Iris pigment epithelial cell (primary cell): ENCODE results near the gene STK11.
A peak's percentile ranks its signal among the peaks of the same experiment; 100 is the strongest.

Source experiments
- DNase-seq: peaks from one replicate; pipeline ENCODE4 v3.0.0-alpha.2; 2011; ENCODE audit warnings: low read depth

The STK11 gene

DNA sequence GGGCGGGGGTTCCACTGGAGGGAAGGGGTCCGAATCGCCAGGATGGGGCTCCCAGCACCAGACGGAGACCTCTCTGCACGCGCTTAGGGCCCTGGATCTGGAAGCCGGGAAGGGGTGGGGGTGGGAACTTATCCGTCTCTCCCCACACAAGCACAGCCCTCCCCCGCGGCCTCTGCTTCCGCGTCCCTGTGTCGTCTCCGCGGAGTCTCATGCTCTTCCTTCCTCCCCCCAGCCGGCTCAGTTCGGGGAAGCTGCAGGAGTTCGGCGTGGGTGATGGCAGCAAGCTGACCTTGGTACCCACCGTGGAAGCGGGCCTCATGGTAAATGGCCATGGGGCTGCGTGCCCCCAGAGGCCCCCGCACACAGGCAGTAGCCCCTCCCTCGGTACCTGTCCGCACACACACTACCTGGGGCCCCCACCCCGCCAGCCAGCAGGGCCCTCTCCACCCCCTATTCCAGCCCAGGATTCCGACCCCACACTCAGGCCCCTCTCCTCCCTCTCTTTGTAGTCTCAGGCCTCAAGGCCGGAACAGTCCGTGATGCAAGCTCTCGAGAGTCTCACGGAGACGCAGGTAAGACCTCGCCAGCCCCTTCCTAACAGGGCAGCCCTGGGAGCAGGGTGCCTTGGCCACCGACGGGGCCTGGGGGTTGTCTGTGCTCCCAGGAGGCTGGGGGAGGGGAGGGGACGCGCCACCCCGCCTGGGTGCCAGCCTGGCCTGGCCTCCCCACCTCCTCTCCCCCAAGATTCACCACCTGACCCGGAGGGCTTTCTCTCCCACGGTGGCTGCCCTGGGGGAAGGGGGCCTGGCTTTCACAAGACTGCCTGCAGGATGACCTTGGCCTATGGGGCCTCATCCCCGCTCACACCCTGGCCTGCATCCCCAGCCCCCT is 46.0 kb downstream of the STK11 start:
- peak; percentile 81 for DNase-seq

DNA sequence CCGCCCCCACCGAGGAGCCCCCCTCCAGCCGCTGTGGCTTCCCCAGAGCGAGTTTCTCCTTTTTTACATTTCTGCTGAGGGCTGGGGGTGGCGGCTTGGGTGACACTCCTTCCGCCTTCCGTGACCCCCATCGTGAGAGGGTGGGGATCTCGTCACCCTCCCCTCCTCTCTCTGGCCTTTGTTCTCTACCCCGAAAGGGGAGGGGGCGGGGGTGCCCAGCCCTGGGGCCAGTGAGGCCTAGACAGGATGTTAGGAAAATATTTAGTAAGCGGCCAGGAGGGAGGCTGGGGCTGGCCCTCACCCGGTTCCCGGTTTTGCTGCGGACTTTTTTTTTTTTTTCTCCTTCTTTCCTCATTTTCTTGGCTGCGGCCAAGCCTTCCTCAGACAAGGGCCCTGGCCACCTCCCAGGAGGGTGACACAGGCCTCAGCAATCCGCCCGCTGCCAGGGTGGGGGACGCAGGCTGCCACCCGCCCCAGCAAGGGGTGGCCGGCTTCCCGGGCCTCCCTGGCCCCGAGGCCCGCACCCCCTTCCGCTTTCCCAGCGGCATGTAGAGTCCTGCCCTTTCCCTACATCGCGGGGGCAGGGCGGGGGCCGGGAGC is 46.7 kb downstream of the STK11 start:
- peak; percentile 87 for DNase-seq

DNA sequence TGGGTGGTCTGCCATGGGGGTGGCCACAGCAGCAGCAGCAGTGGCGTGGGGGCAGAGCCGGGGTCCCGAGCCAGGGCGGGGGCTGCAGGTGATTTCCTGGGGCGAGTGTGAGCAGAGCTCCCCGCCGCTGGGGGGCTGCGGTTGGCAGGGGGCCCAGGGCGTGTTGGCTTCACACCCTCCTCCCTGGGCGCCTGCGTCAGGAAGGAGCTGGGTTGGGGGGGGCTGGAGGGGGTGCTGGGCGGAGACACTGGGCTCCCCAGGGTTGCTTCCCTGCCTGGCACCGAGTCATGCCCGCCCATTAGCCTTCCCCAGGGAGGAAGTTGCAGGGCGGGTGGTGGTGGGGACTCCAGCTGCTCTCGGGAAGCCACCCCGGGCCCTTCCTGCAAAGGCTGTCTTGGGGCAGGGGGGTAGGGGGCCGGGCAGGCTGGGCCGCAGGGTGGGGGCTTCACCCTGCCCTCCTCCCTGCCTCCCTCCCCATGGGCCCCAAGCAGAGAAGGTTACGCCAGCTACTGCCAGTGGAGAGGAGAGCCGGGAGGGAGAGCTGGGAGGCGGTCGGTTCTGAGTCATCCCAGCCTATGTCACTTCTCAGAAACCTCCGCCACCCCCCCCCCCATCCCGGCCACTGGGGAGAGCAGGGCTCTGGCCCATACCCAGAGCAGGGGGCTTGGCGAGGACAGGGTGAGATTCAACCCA is 47.4 kb downstream of the STK11 start:
- peak; percentile 98 for DNase-seq

DNA sequence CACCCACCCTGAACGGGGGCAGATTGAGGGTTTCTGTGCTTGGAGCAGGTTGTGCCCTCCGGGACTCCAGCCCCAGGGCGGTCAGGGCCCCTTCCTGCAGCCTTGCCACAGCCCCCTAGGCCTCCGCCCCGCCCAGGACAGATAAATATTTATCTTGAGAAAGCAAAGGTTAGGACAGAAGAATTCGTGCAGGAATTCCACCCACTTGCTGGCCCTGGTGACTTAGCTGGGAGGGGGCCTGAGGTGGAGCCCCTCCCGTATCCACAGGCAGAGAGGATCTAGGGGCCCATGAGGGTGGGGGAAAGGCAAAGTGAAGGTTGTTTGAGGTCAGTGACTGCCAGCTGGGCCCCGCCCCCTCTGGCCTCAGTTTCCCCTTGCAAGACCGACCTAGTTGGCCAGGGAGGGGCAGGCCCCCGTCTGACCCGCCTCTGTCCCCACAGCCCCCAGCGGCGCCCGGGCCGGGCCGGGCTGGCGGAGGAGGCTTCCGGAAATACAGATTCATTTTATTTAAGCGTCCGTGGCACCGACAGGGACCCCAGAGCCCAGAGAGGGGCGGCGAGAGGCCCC is 48.0 kb downstream of the STK11 start:
- peak; percentile 90 for DNase-seq

DNA sequence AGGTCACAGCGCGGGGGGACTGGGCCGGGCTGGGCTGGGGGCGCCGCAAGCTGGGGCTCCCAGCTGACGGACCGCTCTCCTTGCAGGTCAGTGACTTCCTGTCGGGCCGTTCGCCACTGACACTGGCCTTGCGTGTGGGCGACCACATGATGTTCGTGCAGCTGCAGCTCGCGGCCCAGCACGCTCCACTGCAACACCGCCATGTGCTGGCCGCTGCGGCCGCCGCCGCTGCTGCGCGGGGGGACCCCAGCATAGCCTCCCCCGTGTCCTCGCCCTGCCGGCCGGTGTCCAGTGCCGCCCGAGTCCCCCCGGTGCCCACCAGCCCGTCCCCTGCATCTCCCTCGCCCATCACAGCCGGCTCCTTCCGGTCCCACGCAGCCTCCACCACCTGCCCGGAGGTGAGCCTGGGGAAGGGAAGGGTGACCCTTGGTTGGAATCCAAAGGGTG is 48.5 kb downstream of the STK11 start:
- DNase-seq: peak; percentile 21

DNA sequence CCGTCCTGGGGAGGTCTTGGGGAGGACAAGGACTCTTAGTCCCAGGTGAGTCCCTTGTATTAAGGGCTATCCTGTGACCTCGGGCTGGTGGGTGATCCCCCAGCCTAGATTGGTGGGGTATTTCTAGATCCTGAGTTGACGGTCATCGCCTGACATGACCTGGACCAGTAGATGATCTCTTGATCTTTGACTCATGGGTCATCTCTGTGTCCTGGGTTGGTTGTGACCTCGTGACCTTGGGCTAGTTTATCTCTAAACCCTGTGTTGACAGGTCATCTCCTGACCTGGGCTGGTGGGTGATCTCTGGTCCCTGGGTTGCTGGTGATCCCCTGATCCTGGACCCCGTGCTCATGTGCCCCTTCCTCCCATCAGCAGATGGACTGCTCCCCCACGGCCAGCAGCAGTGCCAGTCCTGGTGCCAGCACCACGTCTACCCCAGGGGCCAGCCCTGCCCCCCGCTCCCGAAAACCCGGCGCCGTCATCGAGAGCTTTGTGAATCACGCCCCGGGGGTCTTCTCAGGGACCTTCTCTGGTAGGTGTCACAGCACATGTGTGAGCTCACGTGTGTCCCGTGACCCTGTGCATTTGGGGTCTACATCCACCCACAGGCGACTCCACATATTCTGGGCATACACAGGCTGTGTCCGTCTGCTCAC is 49.1 kb downstream of the STK11 start:
- DNase-seq: no peak

DNA sequence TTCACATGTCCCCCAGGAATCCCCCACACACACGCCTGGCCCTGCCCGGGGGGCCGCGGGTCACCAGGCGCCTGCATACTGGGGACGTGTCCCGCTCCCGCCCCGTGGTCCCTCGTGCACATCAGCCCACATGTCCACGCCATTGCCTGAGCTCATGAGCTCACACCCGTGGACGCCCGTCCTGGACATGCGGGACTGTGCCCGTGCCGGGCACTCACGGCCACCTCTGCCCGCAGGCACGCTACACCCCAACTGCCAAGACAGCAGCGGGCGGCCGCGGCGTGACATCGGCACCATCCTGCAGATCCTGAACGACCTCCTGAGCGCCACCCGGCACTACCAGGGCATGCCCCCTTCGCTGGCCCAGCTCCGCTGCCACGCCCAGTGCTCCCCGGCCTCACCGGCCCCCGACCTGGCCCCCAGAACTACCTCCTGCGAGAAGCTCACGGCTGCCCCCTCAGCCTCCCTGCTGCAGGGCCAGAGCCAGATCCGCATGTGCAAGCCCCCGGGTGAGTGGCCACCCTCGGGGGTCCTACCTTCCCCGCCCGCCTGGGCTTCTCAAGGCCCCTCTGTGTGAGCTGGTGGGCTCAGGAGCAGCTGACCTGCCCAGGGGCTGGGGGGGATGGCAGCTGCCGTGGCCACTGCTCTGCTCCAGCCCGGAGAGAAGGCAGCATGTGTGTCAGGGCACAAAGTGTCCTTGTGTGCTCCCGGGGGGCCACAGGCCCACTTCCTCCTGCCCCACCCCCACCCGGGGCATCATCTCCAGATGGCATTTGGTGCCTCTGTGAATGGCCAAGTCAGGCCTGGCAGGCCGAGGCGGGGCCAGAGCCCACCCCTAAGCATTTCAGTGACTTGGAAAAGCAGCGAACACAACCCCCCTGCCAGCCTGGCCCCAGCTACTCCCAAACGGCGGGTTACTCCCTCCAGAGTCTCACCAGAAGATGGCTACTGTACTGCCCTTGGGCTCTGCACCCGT is 49.9 kb downstream of the STK11 start:
- DNase-seq: no peak

DNA sequence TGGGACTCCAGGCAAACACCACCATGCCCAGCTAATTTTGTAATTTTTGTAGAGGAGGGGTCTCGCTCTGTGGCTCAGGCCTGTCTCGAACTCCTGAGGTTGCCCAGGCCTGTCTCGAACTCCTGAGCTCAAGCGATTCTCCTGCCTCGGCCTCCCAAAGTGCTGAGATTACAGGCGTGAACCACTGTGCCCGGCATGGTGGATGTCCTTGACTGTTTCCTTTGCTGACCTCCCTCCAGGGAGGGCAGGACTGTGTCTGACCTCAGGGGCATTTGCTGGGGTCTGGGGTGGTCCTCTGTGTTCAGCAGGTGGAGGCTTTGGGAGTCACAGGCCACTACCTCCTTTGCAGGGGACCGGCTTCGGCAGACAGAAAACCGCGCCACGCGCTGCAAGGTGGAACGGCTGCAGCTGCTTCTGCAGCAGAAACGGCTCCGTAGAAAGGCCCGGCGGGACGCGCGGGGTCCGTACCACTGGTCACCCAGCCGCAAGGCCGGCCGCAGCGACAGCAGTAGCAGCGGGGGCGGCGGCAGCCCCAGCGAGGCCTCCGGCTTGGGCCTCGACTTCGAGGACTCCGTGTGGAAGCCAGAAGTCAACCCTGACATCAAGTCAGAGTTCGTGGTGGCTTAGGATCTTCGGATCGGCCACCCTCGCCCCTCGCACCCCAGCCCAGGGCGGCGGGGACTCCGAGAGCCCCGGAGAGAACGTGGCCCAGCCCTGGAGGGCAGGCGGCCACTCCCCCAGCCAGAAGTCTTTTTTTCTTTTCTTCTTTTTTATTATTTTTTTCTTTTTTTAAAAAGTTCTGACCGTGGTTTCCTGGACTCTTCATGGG is 51.3 kb downstream of the STK11 start:
- DNase-seq: no peak

DNA sequence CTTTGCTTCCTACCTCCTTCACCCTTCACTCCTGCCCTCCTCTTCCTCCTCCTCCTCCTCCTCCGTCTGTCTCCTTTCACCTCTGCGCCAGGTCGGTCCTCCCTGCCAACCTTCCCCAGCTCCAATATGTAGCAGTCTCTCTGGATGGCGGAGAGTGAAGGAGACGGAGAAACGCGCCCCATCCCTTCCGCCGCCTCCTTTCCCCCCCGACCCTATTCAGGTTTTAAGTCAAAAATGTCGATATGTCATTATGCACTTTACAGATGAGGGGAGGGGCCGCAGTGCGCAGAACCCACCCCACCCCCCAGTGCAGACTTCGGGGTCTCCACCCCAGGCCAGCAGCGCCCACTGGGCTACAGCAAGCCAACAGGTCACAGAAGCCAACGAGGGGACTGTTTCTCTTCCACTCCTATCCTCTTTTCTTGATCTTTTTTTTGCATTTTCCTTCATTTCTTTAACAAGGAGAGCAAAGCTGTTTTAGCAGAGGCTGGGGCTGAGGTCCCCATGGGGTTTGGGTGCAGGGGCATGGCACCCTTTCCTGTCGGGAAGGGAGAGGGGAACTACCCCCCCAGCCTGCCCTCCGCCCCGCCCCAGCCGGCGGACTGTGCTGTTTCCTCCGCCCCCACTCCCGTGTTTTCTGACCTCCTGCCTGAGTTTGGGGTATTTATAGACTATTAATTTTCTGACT is 52.0 kb downstream of the STK11 start:
- DNase-seq: no peak

DNA sequence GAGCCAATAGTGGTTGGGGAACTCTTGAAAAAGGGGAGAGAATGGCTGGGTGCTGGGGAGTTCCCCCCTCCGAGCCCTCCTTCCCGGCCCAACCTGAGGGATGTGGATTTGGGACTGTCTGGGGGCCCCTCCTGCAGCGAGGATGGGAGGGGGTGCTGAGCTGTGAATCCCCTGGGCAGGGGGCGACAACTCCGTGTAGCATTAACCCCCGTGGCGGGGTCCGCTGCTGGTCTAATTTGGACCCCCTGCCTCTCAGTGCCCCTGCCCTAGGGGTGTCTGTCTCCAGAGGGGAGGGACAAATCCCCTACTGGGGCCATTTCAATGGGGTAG is 52.5 kb downstream of the STK11 start:
- DNase-seq: no peak

DNA sequence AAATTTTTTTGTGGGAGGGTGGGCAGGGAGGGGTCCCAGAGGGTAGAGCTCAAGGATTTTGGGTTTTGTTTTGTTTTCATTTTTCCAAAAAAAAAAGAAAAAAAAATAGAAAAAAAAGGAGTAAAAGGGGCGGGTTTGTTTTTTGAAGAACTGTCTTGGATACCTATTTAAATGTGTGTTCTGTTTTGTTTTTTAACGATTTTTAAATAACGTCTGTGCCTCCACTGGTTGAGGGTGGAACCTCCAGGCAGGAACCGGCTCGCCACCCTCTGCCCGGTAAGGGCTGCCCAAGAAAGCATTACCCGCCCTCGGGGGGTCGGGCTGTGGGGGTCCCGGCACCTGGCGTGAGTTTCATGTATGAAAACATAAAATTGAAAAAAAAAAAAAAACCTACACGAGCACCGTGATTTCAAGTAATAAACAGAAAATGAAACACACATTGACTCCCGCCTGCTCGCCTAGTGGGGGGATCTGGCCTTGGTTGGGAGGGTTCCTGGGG is 53.2 kb downstream of the STK11 start:
- no peak for DNase-seq

DNA sequence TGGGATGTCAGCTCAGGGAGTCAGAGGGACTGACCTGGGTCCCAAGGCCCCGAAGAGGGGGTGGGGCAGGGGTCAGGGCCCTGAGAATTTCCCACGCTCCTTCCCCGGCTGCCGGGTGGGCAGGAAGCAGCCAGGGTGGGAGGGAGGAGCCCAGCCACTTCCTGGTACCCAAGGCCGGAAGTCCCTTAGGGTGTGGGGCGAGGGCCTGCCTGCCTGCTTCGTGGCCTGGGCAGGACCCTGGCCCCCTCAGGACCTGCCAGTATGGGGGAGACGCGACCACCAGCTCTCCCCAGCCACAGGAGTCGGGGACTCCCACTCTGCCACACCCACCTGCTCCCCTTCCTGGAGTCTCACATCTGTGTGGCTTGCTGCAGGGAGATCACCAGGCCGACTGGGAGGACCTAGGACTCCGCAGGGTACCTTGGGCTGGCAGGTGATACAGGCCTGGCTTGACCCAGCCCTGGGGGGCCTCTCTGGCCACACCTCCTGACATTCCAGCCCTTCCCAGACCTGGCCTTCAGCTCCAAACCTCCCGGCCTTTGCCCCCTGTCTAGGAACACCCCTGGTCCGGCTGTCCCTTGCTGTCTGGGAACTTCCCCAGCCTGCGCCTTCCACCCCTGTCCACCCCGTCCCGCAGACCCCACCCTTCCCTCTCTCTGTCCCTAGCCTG is 53.8 kb downstream of the STK11 start:
- peak; percentile 46 for DNase-seq

DNA sequence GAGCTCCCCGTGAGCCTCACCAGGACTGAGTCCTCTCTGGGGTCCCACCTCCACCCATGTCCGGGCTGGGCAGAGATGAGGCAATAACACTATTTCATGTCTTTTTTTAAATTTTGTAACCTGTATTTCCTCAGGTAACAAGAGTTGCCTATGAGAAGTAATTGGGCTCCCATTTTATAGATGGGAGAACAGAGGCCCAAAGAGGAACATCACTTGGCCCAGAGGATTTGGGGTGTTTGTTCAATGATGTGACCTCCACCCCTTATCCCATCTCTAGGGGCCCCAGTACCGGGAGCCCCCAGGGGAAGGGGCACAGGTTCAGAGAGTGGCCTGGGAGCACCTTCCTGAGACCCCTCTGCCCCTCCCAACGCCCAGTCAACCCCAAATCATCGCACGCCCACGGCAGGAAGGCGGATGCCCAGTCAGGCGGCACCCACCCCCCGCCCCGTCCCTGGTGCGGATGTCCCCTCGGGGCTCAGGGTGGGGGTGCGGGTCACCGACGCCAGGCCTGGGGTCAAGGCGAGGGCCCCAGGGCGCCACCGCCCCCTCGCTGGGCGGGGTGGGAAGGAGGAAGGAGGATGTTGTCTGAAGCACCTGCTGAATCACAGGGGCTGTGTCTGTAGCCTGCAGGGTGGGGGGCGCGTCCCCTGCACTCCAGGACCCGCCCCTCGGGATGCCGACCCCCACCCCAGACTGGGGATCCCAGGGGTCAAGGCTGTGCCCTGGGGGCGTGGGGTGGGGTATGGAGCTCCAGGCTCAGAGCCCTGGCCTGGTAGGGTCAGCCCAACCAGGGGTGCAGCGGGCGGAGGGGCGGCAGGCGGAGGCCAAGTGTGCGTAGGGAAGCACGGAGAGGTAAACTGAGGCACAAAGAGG is 54.5 kb downstream of the STK11 start:
- peak; percentile 31 for DNase-seq

DNA sequence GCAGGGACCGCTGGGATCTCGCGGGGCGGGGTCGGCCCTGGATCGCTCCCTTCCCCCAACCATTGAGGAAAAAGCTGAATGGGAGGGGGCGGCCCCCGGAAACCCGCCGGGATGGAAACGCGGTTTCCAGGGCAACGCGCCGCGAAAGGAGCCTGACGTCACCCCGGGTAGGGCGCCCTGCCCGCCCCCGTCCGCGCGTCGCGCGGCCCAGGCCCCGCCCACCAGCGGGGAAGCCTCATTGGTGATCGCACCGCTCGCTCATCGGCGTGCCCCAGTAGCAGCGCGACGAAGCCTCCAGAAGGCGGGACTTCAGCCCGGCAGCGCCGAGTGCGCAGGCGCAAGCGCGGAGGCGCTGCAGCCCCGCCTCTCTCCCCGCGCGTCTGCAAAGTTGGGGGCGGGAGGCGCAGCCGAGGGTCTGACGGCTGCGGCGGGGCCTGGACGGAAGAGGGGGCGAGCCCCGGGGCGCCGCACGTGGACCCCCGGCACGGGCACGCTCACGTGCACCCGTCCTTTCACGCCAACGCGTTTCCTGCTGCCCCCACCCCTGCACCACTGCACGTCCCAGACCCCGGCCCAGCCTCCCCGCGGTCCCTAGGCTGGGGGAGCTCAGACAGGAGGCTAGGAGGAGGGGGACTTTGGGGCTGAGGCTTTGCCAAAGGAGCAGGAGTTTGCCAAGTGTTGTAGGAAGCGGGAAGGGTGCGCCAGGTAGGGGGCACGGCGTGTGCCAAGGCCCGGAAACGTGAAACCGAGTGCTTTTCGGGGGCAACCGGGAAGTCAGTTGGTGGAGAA is 55.4 kb downstream of the STK11 start:
- peak; percentile 93 for DNase-seq

DNA sequence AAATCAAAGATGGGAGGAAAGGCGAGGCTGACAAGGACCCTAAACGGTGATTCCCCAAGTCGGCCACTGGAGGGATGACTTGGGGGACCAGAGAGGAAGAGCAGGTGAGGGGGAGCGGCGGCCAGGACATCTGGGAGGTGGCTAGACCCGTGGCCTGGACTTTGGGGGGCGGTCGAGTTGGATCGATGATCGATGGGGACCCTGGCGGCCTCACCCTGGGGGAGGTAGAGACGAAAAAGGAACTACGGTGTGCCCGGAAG is 55.9 kb downstream of the STK11 start:
- DNase-seq: no peak

DNA sequence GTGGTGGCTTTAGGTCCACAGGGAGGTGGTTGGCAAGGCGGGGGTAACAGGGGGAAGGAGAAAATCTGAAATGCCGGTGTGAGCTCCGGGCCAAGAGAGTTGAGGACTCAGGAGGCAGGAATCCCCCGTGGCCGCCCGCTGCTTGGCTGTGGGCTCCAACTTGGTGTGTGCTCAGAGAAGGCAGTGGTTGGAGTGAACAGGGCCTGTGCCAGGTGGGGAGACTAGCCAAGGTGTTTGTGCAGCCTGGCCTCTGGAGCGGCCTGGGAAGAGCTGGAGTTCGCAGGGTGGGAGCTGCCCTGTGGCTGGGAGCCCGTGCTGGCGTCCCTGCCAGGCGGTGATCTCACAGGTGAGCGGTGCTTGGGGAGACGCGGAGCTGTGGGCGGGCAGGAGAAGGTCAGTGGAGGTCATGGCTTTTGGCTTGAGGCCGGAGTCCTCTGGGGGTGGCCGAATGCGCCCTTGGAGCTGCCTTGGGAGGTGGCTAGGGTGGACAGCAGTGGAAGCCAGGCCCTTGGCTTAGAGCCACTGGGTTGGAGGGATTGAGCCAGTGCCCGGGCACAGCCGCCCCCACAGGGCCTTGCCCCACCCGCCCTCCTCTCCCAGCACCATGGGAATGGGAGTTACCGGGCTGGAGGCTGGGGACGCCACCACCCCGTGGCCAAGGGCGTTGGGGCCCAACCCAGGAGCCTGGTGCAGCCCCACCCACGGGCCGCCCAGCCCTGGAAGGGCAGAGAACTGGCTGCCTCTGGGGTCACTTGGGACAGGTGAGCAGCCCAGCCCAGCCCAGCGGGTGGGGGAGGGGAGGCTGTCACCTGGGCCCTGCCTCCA is 56.4 kb downstream of the STK11 start:
- DNase-seq: peak; percentile 32
